ENCODE measurements around the gene MINDY4B.

DNA sequence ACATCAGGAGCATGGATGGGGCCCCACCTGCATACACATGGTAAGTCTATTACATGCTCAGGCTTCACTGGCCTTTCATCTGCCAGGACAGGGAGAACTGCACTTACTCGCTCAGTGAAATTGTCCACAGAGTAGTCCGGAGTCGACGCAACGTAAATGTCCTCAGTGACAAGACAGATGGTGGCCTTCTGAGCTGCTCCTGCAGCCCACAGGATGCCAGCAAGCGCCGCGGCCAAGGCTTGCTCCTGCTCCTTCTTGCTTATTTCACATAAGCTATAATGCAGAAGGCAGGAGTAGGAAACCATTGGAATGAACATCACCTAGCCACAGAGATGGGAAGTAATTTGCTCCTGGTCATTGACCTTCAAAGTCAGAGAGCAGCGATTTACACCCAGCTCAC is 14.4 kb downstream of the MINDY4B start:
- TF ChIP-seq PRDM10 (CRISPR knock-in tag; IDR thresholded peaks at IDR 0.05; ENCODE audit: low read depth) (no peak), CTCF (CRISPR knock-in tag; IDR thresholded peaks at IDR 0.05) (no peak), MAFK (conservative IDR thresholded peaks at IDR 0.05 in 1 of 2, IDR thresholded peaks at IDR 0.05 in 1 of 2; ENCODE audit: low read length in 2 of 2) (no peak)
